ENCODE data around the gene GALNT14. TPM values are rescaled to one million over a fixed set of nuclear protein-coding genes. Genes with fewer than 3 reads are reported as not detected.

GALNT14 gene
- total RNA-seq, 1 donor from 2014 or later: 1.7 TPM

DNA sequence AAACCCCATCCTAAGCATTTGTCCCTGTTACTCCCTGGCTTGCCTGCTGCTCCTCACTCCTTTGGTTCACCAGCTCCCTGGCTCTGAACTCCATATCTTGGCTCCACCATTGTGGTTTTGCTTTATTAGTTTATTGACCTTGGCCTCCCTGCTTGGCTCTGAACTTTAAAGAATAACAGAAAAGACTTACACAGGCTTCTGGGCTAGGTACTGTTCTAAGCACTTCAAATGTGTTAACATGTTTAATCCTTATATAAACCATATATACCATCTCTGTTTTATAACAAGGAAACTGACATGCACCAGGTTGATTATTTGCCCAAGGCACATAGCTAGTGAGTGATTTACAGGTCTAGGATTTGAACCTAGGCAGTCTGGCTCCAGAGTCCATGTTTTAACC, 181.2 kb downstream of the GALNT14 start:
- Mint-ChIP-seq H3K9me3 (no peaks in the 10 kb centered on the region), H3K36me3 (no peaks in the 10 kb centered on the region), H3K27me3 (ENCODE audit: low read depth) (peaks cover 2% of the 10 kb centered on the region), H3K27ac (no peak overlapping the region), H3K4me1 (peaks cover 9% of the 10 kb centered on the region), H3K4me3 (no peak overlapping the region)
- no peak for DNase-seq (ENCODE audit: low spot score in 2 of 2, unreplicated experiment in 2 of 2)
- TF ChIP-seq CTCF (IDR thresholded peaks at IDR 0.05; ENCODE audit: unreplicated experiment): no peak

- Mint-ChIP-seq H3K4me3 (no peak overlapping the region), H3K36me3 (no peaks in the 10 kb centered on the region), H3K4me1 (peaks cover 9% of the 10 kb centered on the region), H3K27me3 (ENCODE audit: low read depth) (peaks cover 7% of the 10 kb centered on the region), H3K9me3 (no peaks in the 10 kb centered on the region), H3K27ac (no peak overlapping the region)
- DNase-seq (ENCODE audit: low spot score in 2 of 2, unreplicated experiment in 2 of 2): no peak
- no peak for TF ChIP-seq CTCF (IDR thresholded peaks at IDR 0.05; ENCODE audit: unreplicated experiment)
These were observed 182.6 kb downstream of the GALNT14 start for GRCh38 chr2:30955516-30956132.

DNA sequence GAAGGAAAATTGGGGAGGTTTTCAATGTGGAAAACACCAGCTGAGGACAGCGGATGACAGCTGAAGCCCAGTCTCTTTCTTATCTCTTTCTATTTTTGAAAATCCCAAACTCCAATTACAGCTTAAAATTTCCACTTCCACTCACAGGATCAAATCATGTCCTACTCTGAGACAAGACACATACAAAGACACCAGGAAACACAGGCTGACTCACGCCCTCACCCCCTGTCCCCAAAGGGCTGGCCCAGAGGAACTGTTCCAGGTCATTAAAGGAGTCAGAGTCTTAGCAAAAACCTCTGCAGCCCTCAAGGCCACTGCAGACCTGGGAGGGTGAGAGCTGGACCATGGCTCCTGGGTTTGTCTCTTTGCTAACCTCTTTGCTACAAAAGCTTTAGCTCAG, 187.9 kb downstream of the GALNT14 start:
- Mint-ChIP-seq H3K4me3 (no peak overlapping the region), H3K36me3 (no peaks in the 10 kb centered on the region), H3K27me3 (ENCODE audit: low read depth) (peaks cover 14% of the 10 kb centered on the region), H3K4me1 (no peaks in the 10 kb centered on the region), H3K9me3 (peaks cover 10% of the 10 kb centered on the region), H3K27ac (no peak overlapping the region)
- no peak for DNase-seq (ENCODE audit: low spot score in 2 of 2, unreplicated experiment in 2 of 2)
- TF ChIP-seq CTCF (IDR thresholded peaks at IDR 0.05; ENCODE audit: unreplicated experiment): no peak

DNA sequence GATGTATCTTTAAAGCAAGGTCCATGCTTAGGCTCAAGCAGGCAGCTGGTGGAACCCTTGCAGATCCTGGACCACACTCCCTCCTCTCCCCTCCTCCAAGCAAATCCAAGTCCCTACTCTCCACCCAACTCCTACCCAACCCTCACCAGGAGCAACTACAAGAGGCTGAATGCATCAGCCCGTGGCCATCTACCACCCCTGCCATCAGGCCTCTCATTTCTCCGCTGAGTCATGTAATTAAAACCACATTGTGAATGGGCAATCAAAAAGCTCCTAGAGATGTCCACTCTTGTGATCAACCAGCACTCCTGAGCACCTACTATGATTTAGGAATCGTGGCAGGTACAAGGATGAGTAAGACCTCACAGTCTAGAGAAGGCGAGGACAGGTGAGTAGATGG, 188.8 kb downstream of the GALNT14 start:
- no peak for TF ChIP-seq CTCF (IDR thresholded peaks at IDR 0.05; ENCODE audit: unreplicated experiment)

DNA sequence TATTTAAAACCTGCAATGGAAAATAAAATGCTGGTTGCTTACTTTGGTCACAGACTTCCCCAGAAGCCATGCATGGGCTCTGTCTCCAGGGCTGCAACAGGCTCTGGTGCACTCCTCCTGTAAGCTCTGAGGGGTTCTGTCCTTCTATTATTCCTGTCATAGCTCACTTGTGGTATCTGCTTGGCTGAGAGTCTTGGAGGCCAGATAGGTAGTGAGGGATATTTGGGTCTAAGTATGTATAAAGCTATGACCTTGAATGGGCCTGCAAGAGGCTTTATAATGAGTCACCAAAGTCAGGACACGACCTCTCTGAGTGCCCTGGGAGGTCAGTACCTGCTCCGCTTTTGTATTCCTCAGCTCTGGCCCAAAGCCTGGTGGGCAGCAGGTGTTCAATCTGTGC, 189.4 kb downstream of the GALNT14 start:
- no peak for TF ChIP-seq CTCF (IDR thresholded peaks at IDR 0.05; ENCODE audit: unreplicated experiment)
- DNase-seq (ENCODE audit: low spot score in 2 of 2, unreplicated experiment in 2 of 2): no peak
- Mint-ChIP-seq H3K36me3 (no peaks in the 10 kb centered on the region), H3K4me1 (no peaks in the 10 kb centered on the region), H3K9me3 (peaks cover 10% of the 10 kb centered on the region), H3K27me3 (ENCODE audit: low read depth) (peaks cover 15% of the 10 kb centered on the region), H3K4me3 (no peak overlapping the region), H3K27ac (no peak overlapping the region)

More for the DNA sequence above, 188.8 kb downstream of the GALNT14 start:
- Mint-ChIP-seq H3K4me1 (no peaks in the 10 kb centered on the region), H3K36me3 (no peaks in the 10 kb centered on the region), H3K27me3 (ENCODE audit: low read depth) (peaks cover 14% of the 10 kb centered on the region), H3K27ac (no peak overlapping the region), H3K4me3 (no peak overlapping the region), H3K9me3 (peaks cover 10% of the 10 kb centered on the region)
- no peak for DNase-seq (ENCODE audit: low spot score in 2 of 2, unreplicated experiment in 2 of 2)

- TF ChIP-seq CTCF (IDR thresholded peaks at IDR 0.05; ENCODE audit: unreplicated experiment): no peak
- H3K9me3 Mint-ChIP-seq: peaks cover 10% of the 10 kb centered on the region
- H3K27ac Mint-ChIP-seq: no peak overlapping the region
- no peaks in the 10 kb centered on the region for H3K4me1 Mint-ChIP-seq
- no peak for DNase-seq (ENCODE audit: low spot score in 2 of 2, unreplicated experiment in 2 of 2)
- H3K27me3 Mint-ChIP-seq (ENCODE audit: low read depth): peaks cover 15% of the 10 kb centered on the region
- no peak overlapping the region for H3K4me3 Mint-ChIP-seq
- no peaks in the 10 kb centered on the region for H3K36me3 Mint-ChIP-seq
These were observed 190.1 kb downstream of the GALNT14 start for GRCh38 chr2:30948130-30948529.

Data from mesothelial cell of epicardium (in vitro differentiated cells).